Caco-2 (cell line): ENCODE measurements around the gene TMEM259. TPM values are rescaled to one million over a fixed set of nuclear protein-coding genes. Genes with fewer than 3 reads are reported as not detected.

Source experiments
- BruUV-seq: library from RNA; stranded (reverse); fragments of 400-500 nt; replicated peaks from 2 replicates; lab custom pipeline; 2021; lab: Mats Ljungman, UMichigan
- CTCF ChIA-PET: fragments of 300-600 bp; sonication (Branson Sonifier 250); formaldehyde crosslinking; loops from one replicate; lab custom pipeline; 2022; ENCODE audit warnings: antibody characterized with exemption; lab: Charles Lee
- POLR2A ChIA-PET: fragments of 300-600 bp; sonication (Branson Sonifier 250); formaldehyde crosslinking; loops from one replicate; lab custom pipeline; 2022; ENCODE audit warnings: antibody characterized with exemption; lab: Charles Lee
- DNase-seq, 2 experiments: peaks; one replicate each; pipeline versions ENCODE4 v3.0.0 to v3.0.0-alpha.2; 2020 to 2022
- H3K27me3 ChIP-seq: replicated peaks from 2 replicates; pipeline ENCODE4 v1.6.0; 2011; ENCODE audit warnings: low read length; ENCODE audit not compliant: control insufficient read depth, insufficient read depth
- H3K36me3 ChIP-seq: 2 replicates; pipeline ENCODE4 v1.5.1; 2011; ENCODE audit warnings: low read length; ENCODE audit not compliant: control insufficient read depth, insufficient read depth
- H3K4me1 ChIP-seq: fragments of 250-450 bp; sonication (Bioruptor Pico); 2 replicates; pipeline ENCODE4 v1.5.1; 2020; ENCODE audit warnings: mild to moderate bottlenecking
- H3K4me3 ChIP-seq: 2 replicates; pipeline ENCODE4 v1.5.1; 2011; ENCODE audit warnings: low read depth, mild to moderate bottlenecking, control low read depth, low read length
- H3K9me3 ChIP-seq: fragments of 250-450 bp; sonication (Bioruptor Pico); 2 replicates; pipeline ENCODE4 v1.5.1; 2020; ENCODE audit warnings: mild to moderate bottlenecking, moderate library complexity
- H3K27ac Mint-ChIP-seq: one replicate; pipeline ENCODE4 v1.8.0; 2022; ENCODE audit warnings: mixed read lengths; ENCODE audit not compliant: unreplicated experiment
- H3K27me3 Mint-ChIP-seq: one replicate; pipeline ENCODE4 v1.8.0; 2022; ENCODE audit warnings: mixed read lengths; ENCODE audit not compliant: insufficient read depth, unreplicated experiment
- H3K36me3 Mint-ChIP-seq: one replicate; pipeline ENCODE4 v1.8.0; 2022; ENCODE audit warnings: mild to moderate bottlenecking, mixed read lengths; ENCODE audit not compliant: insufficient read depth, unreplicated experiment
- H3K4me1 Mint-ChIP-seq: one replicate; pipeline ENCODE4 v1.8.0; 2022; ENCODE audit warnings: low read depth, mixed read lengths; ENCODE audit not compliant: unreplicated experiment
- H3K4me3 Mint-ChIP-seq: one replicate; pipeline ENCODE4 v1.8.0; 2022; ENCODE audit warnings: mild to moderate bottlenecking, moderate library complexity, mixed read lengths; ENCODE audit not compliant: unreplicated experiment
- H3K9me3 Mint-ChIP-seq: one replicate; pipeline ENCODE4 v1.8.0; 2022; ENCODE audit warnings: mixed read lengths; ENCODE audit not compliant: unreplicated experiment
- CTCF ChIP-seq, 2 experiments: fragments of 200-600 bp in 1 of 2; IDR thresholded peaks; 1 replicate in 1 of 2; 2 replicates in 1 of 2; pipeline versions ENCODE4 v1.5.1 to v1.8.0; 2011 to 2022; ENCODE audit warnings: antibody characterized with exemption in 1 of 2, control low read depth in 1 of 2, inconsistent platforms in 1 of 2, low read depth in 1 of 2, low read length in 1 of 2, mild to moderate bottlenecking in 1 of 2, moderate library complexity in 1 of 2; ENCODE audit not compliant: insufficient read depth in 1 of 2, severe bottlenecking in 1 of 2, unreplicated experiment in 1 of 2
- intact Hi-C: fragments of 100-400 bp; cut with micrococcal nuclease; formaldehyde crosslinking; loops from one replicate; pipeline ENCODE4 v1.10.0; 2022; ENCODE audit not compliant: unreplicated experiment
- total RNA-seq: library from RNA; stranded (reverse); gene quantifications from 2 replicates; pipeline ENCODE4 v1.2.3, GENCODE V29; 2022

Gene TMEM259
- total RNA-seq, 1 experiment from 2014 or later = 148 TPM

- H3K4me3 ChIP-seq = no peak overlapping the region
- no peak overlapping the region for H3K27ac Mint-ChIP-seq
- no peaks in the 10 kb centered on the region for H3K27me3 Mint-ChIP-seq
- peaks cover 100% of the 10 kb centered on the region for H3K36me3 Mint-ChIP-seq
- no peak for TF ChIP-seq CTCF (IDR thresholded peaks at IDR 0.05; ENCODE audit: insufficient read depth in 1 of 2, low read depth in 1 of 2, low read length in 1 of 2, severe bottlenecking in 1 of 2, unreplicated experiment in 1 of 2)
- BruUV-seq = no TSS peak
- peaks cover 20% of the 10 kb centered on the region for H3K36me3 ChIP-seq
- no peaks in the 10 kb centered on the region for H3K27me3 ChIP-seq
- ChIA-PET POLR2A (interaction anchor here (0.7 kb wide), 1 partner anchor 43 kb away, joined by 7 read pairs; no protein-coding TSS in a partner anchor), CTCF (interaction anchor here (0.6 kb wide), 1 partner anchor 42 kb away, joined by 4 read pairs; no protein-coding TSS in a partner anchor)
- H3K4me1 ChIP-seq = peaks cover 17% of the 10 kb centered on the region
- H3K4me1 Mint-ChIP-seq = peaks cover 7% of the 10 kb centered on the region
- no peaks in the 10 kb centered on the region for H3K9me3 ChIP-seq
- H3K9me3 Mint-ChIP-seq = no peaks in the 10 kb centered on the region
- no peak overlapping the region for H3K4me3 Mint-ChIP-seq
- intact Hi-C loops = no loop called here
- DNase-seq = no peak
These were observed 54.3 kb downstream of the TMEM259 start for GRCh38 chr19:966485-967088.

- ChIA-PET CTCF (interaction anchor here (0.6 kb wide), 1 partner anchor 170 kb away, joined by 3 read pairs; no protein-coding TSS in a partner anchor), POLR2A (no interaction called here)
- peaks cover 100% of the 10 kb centered on the region for H3K36me3 Mint-ChIP-seq
These were observed 55.9 kb downstream of the TMEM259 start for GRCh38 chr19:964761-965694.

More at GRCh38 chr19:964761-965694, 55.9 kb downstream of the TMEM259 start:
- BruUV-seq = no TSS peak
- no peak for TF ChIP-seq CTCF (IDR thresholded peaks at IDR 0.05; ENCODE audit: insufficient read depth in 1 of 2, low read depth in 1 of 2, low read length in 1 of 2, severe bottlenecking in 1 of 2, unreplicated experiment in 1 of 2)
- H3K27me3 ChIP-seq = no peaks in the 10 kb centered on the region
- no peak for DNase-seq
- Mint-ChIP-seq H3K4me3 (no peak overlapping the region), H3K27ac (peak overlapping the region; percentile 48), H3K4me1 (peaks cover 11% of the 10 kb centered on the region), H3K27me3 (no peaks in the 10 kb centered on the region), H3K9me3 (no peaks in the 10 kb centered on the region)
- H3K4me3 ChIP-seq = no peak overlapping the region
- H3K9me3 ChIP-seq = no peaks in the 10 kb centered on the region
- H3K36me3 ChIP-seq = peaks cover 19% of the 10 kb centered on the region
- intact Hi-C loops = no loop called here
- peaks cover 33% of the 10 kb centered on the region for H3K4me1 ChIP-seq
